ENCODE results near the gene SIGLEC11. TPM values are rescaled to one million over a fixed set of nuclear protein-coding genes. Genes with fewer than 3 reads are reported as not detected.
"Not testable (repeated sequence)": the region's sequence is repeated elsewhere in the genome, so short reads cannot be mapped to it uniquely, and the experiment has no call there.

Gene SIGLEC11
- polyA plus RNA-seq, 1 donor = 23.8 TPM

DNA sequence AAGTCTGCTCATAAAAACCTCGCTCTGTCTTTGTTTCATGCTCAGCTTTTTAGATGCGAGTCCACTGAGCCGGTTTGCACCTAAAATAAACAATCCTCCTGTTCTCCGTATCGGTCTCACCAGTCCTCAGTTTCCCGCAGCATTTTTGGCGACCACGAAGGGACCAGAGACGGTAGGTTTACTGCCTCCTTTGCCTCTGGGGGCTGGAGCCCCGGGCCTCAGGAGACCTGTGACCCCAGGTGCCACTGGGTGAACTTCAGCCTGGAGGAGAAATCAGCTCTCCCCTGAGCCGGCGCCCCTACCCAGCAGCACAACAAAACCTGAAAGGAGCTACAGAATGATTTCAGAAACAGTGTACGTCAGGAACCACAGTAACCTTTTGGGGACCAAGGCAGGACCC, 8.1 kb downstream of the SIGLEC11 start:
- Histone ChIP-seq H3K36me3 (ENCODE audit: control insufficient read depth, insufficient read depth, low read length) (peaks cover 10% of the 10 kb centered on the region), H3K4me3 (ENCODE audit: low read length) (no peak overlapping the region), H3K27me3 (ENCODE audit: control insufficient read depth, insufficient read depth, low read length) (no peaks in the 10 kb centered on the region), H3K27ac (ENCODE audit: low read length) (peak overlapping the region; percentile 84), H3K9me3 (ENCODE audit: control insufficient read depth, low read depth, low read length) (no peaks in the 10 kb centered on the region), H3K4me1 (ENCODE audit: control insufficient read depth, insufficient read depth, low read length) (peaks cover 55% of the 10 kb centered on the region)
- WGBS (ENCODE audit: insufficient coverage, low lambda C conversion rate) = no CpG with 5 or more reads among the region's 13 CpGs
- DNase-seq = no peak

DNA sequence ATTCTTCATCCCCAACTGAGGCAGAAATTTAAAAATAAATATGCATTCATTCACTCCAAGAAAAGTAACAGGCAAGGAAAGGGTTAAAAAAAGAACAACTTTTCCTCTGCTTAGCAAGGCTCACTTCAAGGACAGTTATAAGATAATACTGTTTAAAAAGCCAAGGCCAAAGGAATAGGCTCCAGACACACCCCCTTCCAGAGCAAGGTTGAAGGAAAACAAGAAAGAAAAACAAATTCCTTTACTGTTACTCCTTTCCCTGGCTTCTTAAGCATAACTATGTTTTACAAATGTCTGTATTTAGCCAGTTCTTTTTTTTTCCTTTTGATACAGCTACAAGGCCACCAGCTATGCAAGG, 8.5 kb downstream of the SIGLEC11 start:
- peaks cover 10% of the 10 kb centered on the region for H3K36me3 ChIP-seq (ENCODE audit: control insufficient read depth, insufficient read depth, low read length)
- H3K27me3 ChIP-seq (ENCODE audit: control insufficient read depth, insufficient read depth, low read length) = no peaks in the 10 kb centered on the region
- no peak overlapping the region for H3K4me3 ChIP-seq (ENCODE audit: low read length)
- DNase-seq = no peak
- peak overlapping the region; percentile 20 for H3K27ac ChIP-seq (ENCODE audit: low read length)
- peaks cover 55% of the 10 kb centered on the region for H3K4me1 ChIP-seq (ENCODE audit: control insufficient read depth, insufficient read depth, low read length)
- no peaks in the 10 kb centered on the region for H3K9me3 ChIP-seq (ENCODE audit: control insufficient read depth, low read depth, low read length)

DNA sequence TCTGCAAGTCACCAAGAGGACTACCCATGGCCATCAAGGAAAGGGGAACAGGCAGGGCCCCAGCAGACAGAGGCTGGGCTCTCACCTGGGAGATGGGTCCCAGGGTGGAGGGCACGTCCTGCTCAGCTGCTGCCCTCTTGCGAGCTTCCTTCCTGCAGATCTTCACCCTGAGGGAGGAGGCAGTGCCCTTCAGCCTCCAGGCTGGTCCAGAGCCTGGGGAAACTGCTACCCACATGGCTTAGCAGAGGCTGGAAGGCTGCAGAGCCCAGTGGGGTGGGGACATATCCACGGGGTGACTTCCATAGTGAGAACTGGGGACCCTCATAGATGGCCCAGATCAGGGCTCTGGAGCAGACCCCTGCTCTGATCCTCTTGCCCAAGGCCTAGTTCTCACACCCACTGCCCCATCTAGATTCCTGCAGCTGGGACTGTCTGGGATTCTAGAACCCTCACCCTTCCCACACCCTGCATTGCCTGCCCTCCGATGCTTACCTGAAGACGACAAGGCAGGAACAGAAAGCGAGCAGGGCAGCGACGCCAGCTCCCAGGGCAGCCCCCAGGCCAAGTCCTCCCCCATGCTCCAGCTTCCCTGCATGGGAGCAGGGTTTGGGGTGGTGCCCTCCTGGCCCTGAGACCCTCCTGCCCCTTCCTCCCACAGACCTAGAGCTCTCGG, 9.0 kb downstream of the SIGLEC11 start:
- Histone ChIP-seq H3K4me3 (ENCODE audit: low read length) (no peak overlapping the region), H3K27ac (ENCODE audit: low read length) (peak overlapping the region; percentile 20), H3K36me3 (ENCODE audit: control insufficient read depth, insufficient read depth, low read length) (peaks cover 10% of the 10 kb centered on the region), H3K4me1 (ENCODE audit: control insufficient read depth, insufficient read depth, low read length) (peaks cover 54% of the 10 kb centered on the region), H3K27me3 (ENCODE audit: control insufficient read depth, insufficient read depth, low read length) (no peaks in the 10 kb centered on the region), H3K9me3 (ENCODE audit: control insufficient read depth, low read depth, low read length) (no peaks in the 10 kb centered on the region)
- no CpG with 5 or more reads among the region's 9 CpGs for WGBS (ENCODE audit: insufficient coverage, low lambda C conversion rate)
- no peak for DNase-seq

DNA sequence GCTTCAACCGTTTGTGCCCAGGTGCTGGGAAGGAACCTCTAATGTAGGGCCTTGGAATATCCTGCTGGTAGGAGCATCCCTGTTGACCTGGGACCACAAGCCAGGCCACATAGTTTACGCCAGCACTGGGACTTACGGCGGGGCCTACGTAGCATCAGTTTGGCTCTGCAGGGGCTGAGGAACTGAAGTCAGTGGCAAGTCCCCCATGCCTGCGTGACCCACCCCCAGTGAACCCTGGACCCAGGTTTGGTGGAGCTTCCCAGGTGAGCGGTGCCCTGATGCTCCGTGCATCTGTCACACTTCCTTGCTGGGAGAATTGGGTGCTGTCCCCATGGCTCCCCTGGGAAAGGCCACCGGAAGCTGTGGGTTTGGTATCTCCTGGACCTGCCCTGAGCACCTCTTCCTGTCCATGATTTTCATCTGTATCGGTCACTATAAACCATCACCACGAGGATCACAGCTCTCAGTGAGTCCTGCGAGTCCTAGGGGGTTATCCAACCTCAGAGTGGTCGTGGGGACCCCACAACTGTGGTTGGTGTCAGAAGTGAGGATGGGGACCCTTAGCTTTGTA, 9.9 kb downstream of the SIGLEC11 start:
- no peak for DNase-seq
- no peaks in the 10 kb centered on the region for H3K9me3 ChIP-seq (ENCODE audit: control insufficient read depth, low read depth, low read length)
- H3K27me3 ChIP-seq (ENCODE audit: control insufficient read depth, insufficient read depth, low read length) = no peaks in the 10 kb centered on the region
- WGBS (ENCODE audit: insufficient coverage, low lambda C conversion rate) = no CpG with 5 or more reads among the region's 13 CpGs
- no peak overlapping the region for H3K4me3 ChIP-seq (ENCODE audit: low read length)
- no peak overlapping the region for H3K27ac ChIP-seq (ENCODE audit: low read length)
- H3K4me1 ChIP-seq (ENCODE audit: control insufficient read depth, insufficient read depth, low read length) = peaks cover 47% of the 10 kb centered on the region
- peaks cover 10% of the 10 kb centered on the region for H3K36me3 ChIP-seq (ENCODE audit: control insufficient read depth, insufficient read depth, low read length)

DNA sequence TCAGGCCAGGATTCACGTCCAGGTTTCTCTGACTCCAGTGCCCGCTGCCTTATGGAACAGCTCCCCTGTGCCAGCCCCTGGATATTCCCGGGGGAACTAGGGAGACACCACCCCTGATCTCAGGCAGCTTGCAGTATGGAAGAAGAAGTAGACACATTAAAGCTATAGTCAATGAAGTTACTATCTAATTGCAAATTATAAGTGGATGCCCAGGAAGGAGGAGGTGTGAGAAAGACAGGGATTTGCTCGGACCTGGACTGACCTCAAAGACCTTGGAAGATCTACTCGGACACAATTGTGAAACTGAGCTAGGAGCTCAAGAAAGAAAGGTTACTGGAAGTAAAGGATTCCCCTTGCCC, 10.4 kb downstream of the SIGLEC11 start:
- peaks cover 10% of the 10 kb centered on the region for H3K36me3 ChIP-seq (ENCODE audit: control insufficient read depth, insufficient read depth, low read length)
- no peak for DNase-seq
- H3K4me1 ChIP-seq (ENCODE audit: control insufficient read depth, insufficient read depth, low read length) = peaks cover 45% of the 10 kb centered on the region
- no peaks in the 10 kb centered on the region for H3K27me3 ChIP-seq (ENCODE audit: control insufficient read depth, insufficient read depth, low read length)
- H3K4me3 ChIP-seq (ENCODE audit: low read length) = no peak overlapping the region
- no peak overlapping the region for H3K27ac ChIP-seq (ENCODE audit: low read length)
- 100% methylated on average over 1 of the region's 5 CpGs for WGBS (ENCODE audit: insufficient coverage, low lambda C conversion rate)
- H3K9me3 ChIP-seq (ENCODE audit: control insufficient read depth, low read depth, low read length) = no peaks in the 10 kb centered on the region

DNA sequence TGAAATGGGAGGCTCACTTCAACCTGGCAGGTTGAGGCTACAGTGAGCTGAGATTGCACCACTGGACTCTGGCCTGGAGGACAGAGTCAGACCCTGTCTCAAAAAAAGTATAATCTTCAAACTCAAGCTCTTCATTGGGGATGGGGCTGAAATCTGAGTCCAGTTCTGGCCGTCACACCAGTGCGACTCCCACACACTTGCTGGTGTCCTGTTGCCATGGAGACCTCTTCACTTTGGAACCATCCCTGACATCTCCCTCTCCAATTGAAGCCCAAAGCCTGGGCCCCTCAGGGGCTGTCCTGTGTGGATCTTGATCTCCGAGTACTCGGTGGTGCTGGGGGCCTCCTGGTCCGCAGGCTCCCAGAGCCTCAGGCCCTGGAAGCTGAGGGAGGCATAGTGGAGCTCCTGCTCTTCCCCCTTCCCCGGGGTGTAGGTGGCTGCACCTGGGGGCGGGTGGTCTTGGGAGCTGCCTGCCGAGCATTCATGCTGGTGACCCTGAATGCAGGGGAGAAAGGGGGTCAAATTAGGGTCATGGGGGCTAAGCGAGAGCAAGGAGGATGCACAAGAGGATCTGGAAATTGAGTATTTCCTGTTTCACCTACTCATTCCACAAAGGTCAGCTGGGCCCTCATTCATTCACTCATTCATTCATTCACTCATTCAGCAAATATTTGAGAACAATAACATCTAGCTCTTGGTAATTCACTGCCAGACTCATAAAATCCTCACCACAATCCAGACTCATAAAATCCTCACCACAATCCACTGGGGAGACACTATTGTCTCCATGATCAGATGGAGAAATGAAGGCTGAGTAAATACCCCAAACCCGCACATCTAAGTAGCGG, 11.0 kb downstream of the SIGLEC11 start:
- no peaks in the 10 kb centered on the region for H3K27me3 ChIP-seq (ENCODE audit: control insufficient read depth, insufficient read depth, low read length)
- H3K4me1 ChIP-seq (ENCODE audit: control insufficient read depth, insufficient read depth, low read length) = peaks cover 44% of the 10 kb centered on the region
- no peak overlapping the region for H3K27ac ChIP-seq (ENCODE audit: low read length)
- H3K4me3 ChIP-seq (ENCODE audit: low read length) = no peak overlapping the region
- no peak for DNase-seq
- peaks cover 10% of the 10 kb centered on the region for H3K36me3 ChIP-seq (ENCODE audit: control insufficient read depth, insufficient read depth, low read length)
- WGBS (ENCODE audit: insufficient coverage, low lambda C conversion rate) = no CpG with 5 or more reads among the region's 11 CpGs
- no peaks in the 10 kb centered on the region for H3K9me3 ChIP-seq (ENCODE audit: control insufficient read depth, low read depth, low read length)

DNA sequence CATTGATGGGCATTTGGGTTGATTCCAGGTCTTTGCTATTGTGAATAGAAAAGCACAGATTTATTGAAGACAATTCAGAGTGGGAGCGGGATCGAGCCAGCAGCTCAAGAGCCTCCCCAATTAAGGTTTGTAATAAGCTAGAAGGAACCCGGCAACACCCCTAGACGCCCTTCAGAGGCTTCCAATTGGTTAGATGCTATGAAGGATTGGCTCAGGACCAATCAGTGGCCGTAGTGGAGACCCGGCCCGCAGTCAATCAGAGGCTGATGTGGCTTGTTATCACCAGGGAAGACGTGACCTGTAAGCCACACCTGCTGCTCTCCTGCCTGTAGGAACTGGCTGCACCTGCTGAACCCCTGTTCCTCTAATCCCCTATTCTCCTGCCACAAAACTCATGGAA, 14.6 kb downstream of the SIGLEC11 start:
- DNase-seq = no peak
- Histone ChIP-seq H3K4me1 (ENCODE audit: control insufficient read depth, insufficient read depth, low read length) (peaks cover 9% of the 10 kb centered on the region), H3K4me3 (ENCODE audit: low read length) (no peak overlapping the region), H3K36me3 (ENCODE audit: control insufficient read depth, insufficient read depth, low read length) (peaks cover 8% of the 10 kb centered on the region), H3K9me3 (ENCODE audit: control insufficient read depth, low read depth, low read length) (no peaks in the 10 kb centered on the region), H3K27ac (ENCODE audit: low read length) (no peak overlapping the region), H3K27me3 (ENCODE audit: control insufficient read depth, insufficient read depth, low read length) (no peaks in the 10 kb centered on the region)
- no CpG with 5 or more reads among the region's 8 CpGs for WGBS (ENCODE audit: insufficient coverage, low lambda C conversion rate)

DNA sequence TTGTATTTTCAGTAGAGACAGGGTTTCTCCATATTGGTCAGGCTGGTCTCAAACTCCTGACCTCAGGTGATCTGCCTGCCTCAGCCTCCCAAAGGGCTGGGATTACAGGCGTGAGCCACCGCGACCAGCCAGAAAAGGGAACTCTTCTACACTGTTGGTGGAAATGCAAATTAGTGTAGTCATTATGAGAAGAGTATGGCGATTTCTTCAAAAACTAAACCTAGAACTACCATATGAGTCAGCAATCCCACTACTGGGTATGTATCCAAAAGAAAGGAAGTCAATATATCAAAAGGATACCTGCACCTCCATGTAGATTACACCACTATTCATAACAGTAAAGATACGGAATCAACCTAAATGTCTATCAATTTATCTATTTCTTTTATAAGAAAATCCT, 16.4 kb downstream of the SIGLEC11 start:
- WGBS (ENCODE audit: insufficient coverage, low lambda C conversion rate) = no CpG with 5 or more reads among the region's 5 CpGs
- H3K27me3 ChIP-seq (ENCODE audit: control insufficient read depth, insufficient read depth, low read length); H3K36me3 ChIP-seq (ENCODE audit: control insufficient read depth, insufficient read depth, low read length); H3K4me3 ChIP-seq (ENCODE audit: low read length); H3K27ac ChIP-seq (ENCODE audit: low read length); H3K9me3 ChIP-seq (ENCODE audit: control insufficient read depth, low read depth, low read length); H3K4me1 ChIP-seq (ENCODE audit: control insufficient read depth, insufficient read depth, low read length); DNase-seq: not testable (repeated sequence)

DNA sequence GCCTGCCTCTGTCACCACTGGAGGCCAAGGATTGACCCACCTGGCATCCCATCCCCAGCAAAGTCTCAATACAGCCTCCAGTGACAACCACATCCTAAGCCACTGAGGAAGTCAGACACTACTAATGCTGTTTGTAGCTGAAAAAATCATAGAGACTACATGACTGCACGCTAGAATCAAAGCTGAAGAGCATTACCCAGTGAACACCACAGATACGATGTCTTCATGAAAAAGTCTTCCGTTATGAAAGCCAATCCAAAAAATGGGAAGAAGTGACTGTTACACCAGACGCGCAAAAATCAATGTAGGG, 20.5 kb downstream of the SIGLEC11 start:
- no peak overlapping the region for H3K4me3 ChIP-seq (ENCODE audit: low read length)
- no peaks in the 10 kb centered on the region for H3K9me3 ChIP-seq (ENCODE audit: control insufficient read depth, low read depth, low read length)
- H3K4me1 ChIP-seq (ENCODE audit: control insufficient read depth, insufficient read depth, low read length) = peaks cover 11% of the 10 kb centered on the region
- DNase-seq = no peak
- peaks cover 2% of the 10 kb centered on the region for H3K36me3 ChIP-seq (ENCODE audit: control insufficient read depth, insufficient read depth, low read length)
- H3K27me3 ChIP-seq (ENCODE audit: control insufficient read depth, insufficient read depth, low read length) = no peaks in the 10 kb centered on the region
- 100% methylated on average over 1 of the region's 5 CpGs for WGBS (ENCODE audit: insufficient coverage, low lambda C conversion rate)
- no peak overlapping the region for H3K27ac ChIP-seq (ENCODE audit: low read length)

DNA sequence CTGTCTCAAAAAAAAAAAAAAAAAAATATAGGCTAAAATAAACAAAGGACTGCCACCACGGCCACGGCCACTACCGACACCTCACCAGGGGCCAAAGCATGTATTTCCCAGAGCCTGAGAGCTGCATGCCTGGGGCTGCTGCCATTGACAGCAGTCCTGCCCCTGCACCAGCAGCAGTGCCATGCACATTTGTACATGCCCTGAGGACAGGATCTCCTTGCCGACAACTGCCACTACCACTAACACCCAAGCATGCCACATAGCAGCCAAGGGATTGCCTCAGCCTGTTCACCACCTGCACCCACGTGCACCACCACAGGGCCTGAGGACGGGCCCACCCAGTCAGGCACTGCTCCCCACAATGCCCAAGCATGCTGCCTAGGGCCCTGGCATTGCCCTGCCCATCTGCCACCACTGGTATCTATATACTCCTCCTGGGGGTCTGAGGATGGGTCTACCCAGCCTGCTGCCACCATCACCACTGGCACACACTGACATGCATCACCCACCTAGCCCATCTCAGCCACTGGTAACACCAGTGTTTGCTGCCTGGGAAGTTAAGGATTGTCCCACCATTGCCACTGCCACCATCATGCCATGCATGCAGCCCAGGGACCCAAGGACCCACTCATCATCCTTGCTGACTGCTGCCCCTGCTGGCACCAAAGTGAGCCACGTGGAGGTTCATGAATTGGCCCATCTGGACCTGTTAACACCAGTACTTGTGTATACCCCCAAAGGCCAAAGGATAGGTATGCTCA, 21.1 kb downstream of the SIGLEC11 start:
- WGBS (ENCODE audit: insufficient coverage, low lambda C conversion rate) = no CpG with 5 or more reads among the region's 7 CpGs

More for the DNA sequence above, 21.1 kb downstream of the SIGLEC11 start:
- Histone ChIP-seq H3K4me1 (ENCODE audit: control insufficient read depth, insufficient read depth, low read length) (peaks cover 8% of the 10 kb centered on the region), H3K27ac (ENCODE audit: low read length) (no peak overlapping the region), H3K36me3 (ENCODE audit: control insufficient read depth, insufficient read depth, low read length) (peaks cover 2% of the 10 kb centered on the region), H3K9me3 (ENCODE audit: control insufficient read depth, low read depth, low read length) (no peaks in the 10 kb centered on the region), H3K4me3 (ENCODE audit: low read length) (no peak overlapping the region), H3K27me3 (ENCODE audit: control insufficient read depth, insufficient read depth, low read length) (no peaks in the 10 kb centered on the region)
- no peak for DNase-seq

Measured in large intestine (tissue), 3 donors.